Measurements from ENCODE around the gene PRRC2B. TPM values are rescaled to one million over a fixed set of nuclear protein-coding genes. Genes with fewer than 3 reads are reported as not detected.

Gene PRRC2B
- total and polyA plus RNA-seq, 9 donors: 86.7 to 319 (median 234) TPM

DNA sequence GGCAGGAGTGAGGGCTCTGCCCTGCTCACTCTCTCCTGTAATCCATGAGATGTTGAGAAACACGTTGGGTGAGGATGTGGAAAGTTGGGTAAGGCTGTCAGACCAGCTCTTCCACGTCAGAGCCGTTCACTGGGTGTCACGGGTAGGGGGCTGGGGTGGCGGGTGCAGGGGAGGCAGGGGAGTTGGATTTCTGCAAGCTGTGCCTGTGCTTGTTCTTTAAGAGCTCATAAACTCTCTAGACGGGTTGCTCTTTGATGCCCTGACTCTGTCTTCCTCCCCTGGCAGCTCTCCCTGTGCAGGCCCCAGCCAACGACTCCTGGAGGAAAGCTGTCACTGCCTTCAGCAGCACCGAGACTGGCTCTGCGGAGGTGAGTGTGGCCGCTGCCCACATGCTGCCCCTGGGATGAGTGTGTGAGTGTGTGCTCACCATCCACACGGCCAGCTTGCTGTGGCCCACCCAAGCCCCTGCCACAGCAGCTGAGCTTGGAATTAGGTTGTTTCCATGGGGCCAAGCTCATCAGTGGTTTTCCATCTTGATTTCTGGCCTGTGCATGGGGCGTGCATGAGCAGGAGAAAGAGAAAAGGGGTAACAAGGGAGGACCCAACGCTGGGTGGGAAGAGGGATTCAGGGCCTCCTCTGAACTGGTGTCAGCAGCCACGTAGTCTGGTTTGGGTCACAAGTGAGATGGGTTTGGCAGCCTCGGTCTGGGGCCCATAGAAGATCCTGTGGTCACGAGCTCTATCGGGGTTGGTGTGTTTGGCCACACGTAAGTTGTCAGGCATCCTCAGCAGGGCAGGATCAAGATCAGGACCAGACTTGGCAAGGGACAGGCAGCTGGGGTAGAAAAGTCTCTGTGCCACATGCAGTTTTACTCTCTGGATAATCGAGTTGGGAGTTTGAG is 87.8 kb downstream of the PRRC2B start:
- no peak for TF ChIP-seq CTCF (IDR thresholded peaks at IDR 0.05)
- no peak for TF ChIP-seq EP300 (IDR thresholded peaks at IDR 0.05)
- TF ChIP-seq POLR2A (IDR thresholded peaks at IDR 0.05): no peak
- WGBS, 3 donors: 75 to 80% (median 79%) methylated on average over 19 of the region's 19 CpGs
- no peak overlapping the region for H3K4me3 ChIP-seq
- intact Hi-C loops (cut with DNase I): no loop called here
- H3K9me3 ChIP-seq: no peaks in the 10 kb centered on the region
- H3K4me1 ChIP-seq (ENCODE audit: insufficient read depth): no peaks in the 10 kb centered on the region
- H3K36me3 ChIP-seq: no peaks in the 10 kb centered on the region
- no peak for DNase-seq
- H3K27me3 ChIP-seq: no peaks in the 10 kb centered on the region
- no peak overlapping the region for H3K27ac ChIP-seq

GRCh38 chr9:131482343-131483006 is 88.6 kb downstream of the PRRC2B start:
- no peaks in the 10 kb centered on the region for H3K9me3 ChIP-seq
- H3K36me3 ChIP-seq: no peaks in the 10 kb centered on the region
- H3K4me1 ChIP-seq (ENCODE audit: insufficient read depth): no peaks in the 10 kb centered on the region
- no peaks in the 10 kb centered on the region for H3K27me3 ChIP-seq
- TF ChIP-seq EP300 (IDR thresholded peaks at IDR 0.05): no peak
- TF ChIP-seq CTCF (IDR thresholded peaks at IDR 0.05): no peak
- no peak for TF ChIP-seq POLR2A (IDR thresholded peaks at IDR 0.05)
- H3K27ac ChIP-seq: no peak overlapping the region
- intact Hi-C loops (cut with DNase I): no loop called here
- no peak overlapping the region for H3K4me3 ChIP-seq
- WGBS, 3 donors: 79 to 81% (median 80%) methylated on average over 24 of the region's 24 CpGs
- no peak for DNase-seq

- TF ChIP-seq CTCF (IDR thresholded peaks at IDR 0.05): no peak
- no peak for TF ChIP-seq EP300 (IDR thresholded peaks at IDR 0.05)
- no peak for TF ChIP-seq POLR2A (IDR thresholded peaks at IDR 0.05)
- H3K4me1 ChIP-seq (ENCODE audit: insufficient read depth): no peaks in the 10 kb centered on the region
- no peak overlapping the region for H3K27ac ChIP-seq
- no peaks in the 10 kb centered on the region for H3K9me3 ChIP-seq
- no peak overlapping the region for H3K4me3 ChIP-seq
- intact Hi-C loops (cut with DNase I): no loop called here
- DNase-seq: no peak
- WGBS, 3 donors: 75 to 82% (median 80%) methylated on average over 9 of the region's 9 CpGs
- no peaks in the 10 kb centered on the region for H3K27me3 ChIP-seq
- no peaks in the 10 kb centered on the region for H3K36me3 ChIP-seq
Observed at GRCh38 chr9:131483319-131484050, 89.6 kb downstream of the PRRC2B start.

DNA sequence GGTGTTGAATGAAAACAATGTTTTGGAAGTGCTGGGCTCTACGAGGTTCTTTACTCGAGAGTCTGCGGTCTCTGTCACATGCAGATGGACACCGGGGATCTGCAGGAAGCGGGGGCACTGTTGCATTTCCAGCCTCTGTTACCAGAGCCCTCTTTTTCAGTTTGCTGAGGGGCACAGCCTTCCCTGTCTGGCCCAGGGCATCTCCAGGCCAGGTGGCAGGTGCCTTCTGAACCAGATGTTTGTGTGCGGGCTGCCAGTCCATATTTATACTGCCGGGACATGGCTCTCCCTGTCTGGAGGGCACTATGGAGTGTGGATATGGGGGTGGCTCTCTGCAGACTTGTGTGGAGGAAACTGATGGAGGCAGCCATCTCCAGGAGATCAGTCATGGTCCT is 90.2 kb downstream of the PRRC2B start:
- no peak for DNase-seq
- Histone ChIP-seq H3K4me1 (ENCODE audit: insufficient read depth) (no peaks in the 10 kb centered on the region), H3K27me3 (no peaks in the 10 kb centered on the region), H3K4me3 (no peak overlapping the region), H3K27ac (no peak overlapping the region), H3K36me3 (no peaks in the 10 kb centered on the region), H3K9me3 (no peaks in the 10 kb centered on the region)
- intact Hi-C loops (cut with DNase I): no loop called here
- TF ChIP-seq EP300 (IDR thresholded peaks at IDR 0.05): no peak
- no peak for TF ChIP-seq CTCF (IDR thresholded peaks at IDR 0.05)
- no peak for TF ChIP-seq POLR2A (IDR thresholded peaks at IDR 0.05)
- 86 to 93% (median 88%) methylated on average over 7 of the region's 7 CpGs for WGBS, 3 donors

Measured in ovary (tissue), 9 donors.